Endothelial cell (in vitro differentiated cells): ENCODE data around the gene MMP7. TPM values are rescaled to one million over a fixed set of nuclear protein-coding genes. Genes with fewer than 3 reads are reported as not detected.

Source experiments
- DNase-seq: peaks from one replicate; pipeline ENCODE4 v3.0.0; 2021; ENCODE audit warnings: low spot score
- H3K27ac Mint-ChIP-seq: one replicate; pipeline ENCODE4 v1.8.0; 2021; ENCODE audit warnings: mixed read lengths, inconsistent platforms; ENCODE audit not compliant: unreplicated experiment
- H3K27me3 Mint-ChIP-seq: one replicate; pipeline ENCODE4 v1.8.0; 2021; ENCODE audit warnings: mild to moderate bottlenecking, moderate library complexity, mixed read lengths, inconsistent platforms; ENCODE audit not compliant: unreplicated experiment
- H3K36me3 Mint-ChIP-seq: one replicate; pipeline ENCODE4 v1.8.0; 2021; ENCODE audit warnings: mild to moderate bottlenecking, low read depth, mixed read lengths, inconsistent platforms; ENCODE audit not compliant: unreplicated experiment
- H3K4me1 Mint-ChIP-seq: one replicate; pipeline ENCODE4 v1.8.0; 2021; ENCODE audit warnings: mild to moderate bottlenecking, mixed read lengths, inconsistent platforms; ENCODE audit not compliant: unreplicated experiment
- H3K4me3 Mint-ChIP-seq: one replicate; pipeline ENCODE4 v1.8.0; 2021; ENCODE audit warnings: mild to moderate bottlenecking, mixed read lengths, inconsistent platforms; ENCODE audit not compliant: unreplicated experiment
- H3K9me3 Mint-ChIP-seq: one replicate; pipeline ENCODE4 v1.8.0; 2021; ENCODE audit warnings: mixed read lengths, inconsistent platforms; ENCODE audit not compliant: unreplicated experiment
- CTCF ChIP-seq: fragments of 200-600 bp; sonication (generic); IDR thresholded peaks from one replicate; pipeline ENCODE4 v1.5.0; 2021; ENCODE audit warnings: antibody characterized with exemption; ENCODE audit not compliant: unreplicated experiment
- total RNA-seq: library from RNA; stranded (reverse); fragmentation: NEBNext Ultra II Directional; extraction: Animal tissue kit (Norgen Biotek cat#: 25700); gene quantifications from one replicate; pipeline ENCODE4 v1.2.1, GENCODE V29; 2021; ENCODE audit not compliant: unreplicated experiment

Gene MMP7
- total RNA-seq, 1 donor from 2014 or later, result not detected

GRCh38 chr11:102561636-102562035 lies 31.1 kb upstream of the MMP7 start:
- Mint-ChIP-seq H3K36me3 (no peaks in the 10 kb centered on the region), H3K27me3 (peaks cover 2% of the 10 kb centered on the region), H3K9me3 (no peaks in the 10 kb centered on the region), H3K27ac (no peak overlapping the region), H3K4me3 (no peak overlapping the region), H3K4me1 (peaks cover 13% of the 10 kb centered on the region)
- no peak for TF ChIP-seq CTCF
- DNase-seq, result no peak

- no peaks in the 10 kb centered on the region for H3K36me3 Mint-ChIP-seq
- TF ChIP-seq CTCF, result no peak
- H3K27me3 Mint-ChIP-seq, result peaks cover 2% of the 10 kb centered on the region
- H3K4me3 Mint-ChIP-seq, result no peak overlapping the region
- H3K27ac Mint-ChIP-seq, result no peak overlapping the region
- peaks cover 13% of the 10 kb centered on the region for H3K4me1 Mint-ChIP-seq
- H3K9me3 Mint-ChIP-seq, result no peaks in the 10 kb centered on the region
- no peak for DNase-seq
Observed at GRCh38 chr11:102560555-102561011, 30.0 kb upstream of the MMP7 start.

DNA sequence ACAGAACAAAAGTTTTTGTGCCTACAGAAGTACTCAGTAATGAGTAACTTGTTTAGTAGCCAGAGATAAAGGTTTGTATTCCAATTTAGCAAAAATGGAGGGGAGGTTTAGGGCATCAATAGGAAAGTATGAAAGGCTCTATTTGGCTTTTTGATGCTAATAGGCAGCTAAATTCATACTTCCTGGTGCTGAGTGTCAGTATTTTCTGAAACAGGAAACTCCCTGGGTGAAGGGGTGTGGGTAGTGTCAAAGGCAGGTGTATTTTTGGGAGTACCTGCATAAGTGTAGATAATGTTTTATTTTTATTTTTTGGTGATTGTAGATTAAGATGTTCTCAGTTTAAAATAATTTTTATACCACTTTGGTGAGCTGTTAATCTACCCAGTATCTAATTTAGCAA lies 29.3 kb upstream of the MMP7 start:
- Mint-ChIP-seq H3K9me3 (no peaks in the 10 kb centered on the region), H3K27ac (no peak overlapping the region), H3K4me3 (no peak overlapping the region), H3K27me3 (peaks cover 2% of the 10 kb centered on the region), H3K4me1 (peaks cover 13% of the 10 kb centered on the region), H3K36me3 (no peaks in the 10 kb centered on the region)
- TF ChIP-seq CTCF, result no peak
- no peak for DNase-seq

GRCh38 chr11:102555091-102555490 lies 24.5 kb upstream of the MMP7 start:
- no peak overlapping the region for H3K27ac Mint-ChIP-seq
- TF ChIP-seq CTCF, result no peak
- H3K4me1 Mint-ChIP-seq, result peaks cover 9% of the 10 kb centered on the region
- H3K27me3 Mint-ChIP-seq, result no peaks in the 10 kb centered on the region
- H3K4me3 Mint-ChIP-seq, result no peak overlapping the region
- no peak for DNase-seq
- no peaks in the 10 kb centered on the region for H3K36me3 Mint-ChIP-seq
- H3K9me3 Mint-ChIP-seq, result no peaks in the 10 kb centered on the region

- Mint-ChIP-seq H3K4me3 (no peak overlapping the region), H3K36me3 (no peaks in the 10 kb centered on the region), H3K27ac (no peak overlapping the region), H3K27me3 (no peaks in the 10 kb centered on the region), H3K9me3 (no peaks in the 10 kb centered on the region), H3K4me1 (peaks cover 7% of the 10 kb centered on the region)
- no peak for DNase-seq
- no peak for TF ChIP-seq CTCF
Observed at GRCh38 chr11:102553835-102554282, 23.3 kb upstream of the MMP7 start.
